Esophagus (tissue), 2 donors: ENCODE data around the gene ASCC3. TPM values are rescaled to one million over a fixed set of nuclear protein-coding genes. Genes with fewer than 3 reads are reported as not detected.

Experiments used
- H3K27ac ChIP-seq, 2 donors: one replicate each; pipeline ENCODE4 v1.5.1; 2013; ENCODE audit warnings: low read depth in 2 of 2, mild to moderate bottlenecking in 2 of 2, inconsistent platforms in 1 of 2, low read length in 1 of 2, moderate library complexity in 1 of 2
- H3K27me3 ChIP-seq, 2 donors: one replicate each; pipeline ENCODE4 v1.6.1; 2013; ENCODE audit warnings: low read length in 2 of 2, control low read depth in 1 of 2, mild to moderate bottlenecking in 1 of 2; ENCODE audit not compliant: insufficient read depth in 2 of 2, control insufficient read depth in 1 of 2
- H3K36me3 ChIP-seq, 2 donors: one replicate each; pipeline ENCODE4 v1.6.1; 2013; ENCODE audit warnings: low read length in 1 of 2; ENCODE audit not compliant: control insufficient read depth in 2 of 2, insufficient read depth in 2 of 2
- H3K4me1 ChIP-seq, 2 donors: one replicate each; pipeline ENCODE4 v1.6.1; 2013; ENCODE audit warnings: low read length in 1 of 2; ENCODE audit not compliant: control insufficient read depth in 2 of 2, insufficient read depth in 2 of 2
- H3K4me3 ChIP-seq, 2 donors: one replicate each; pipeline ENCODE4 v1.5.1; 2013; ENCODE audit warnings: low read length in 2 of 2, mild to moderate bottlenecking in 2 of 2, low read depth in 1 of 2, moderate library complexity in 1 of 2
- H3K9me3 ChIP-seq, 2 donors: one replicate each; pipeline ENCODE4 v1.6.1; 2013; ENCODE audit warnings: mild to moderate bottlenecking in 2 of 2, low read depth in 1 of 2, low read length in 1 of 2, moderate library complexity in 1 of 2; ENCODE audit not compliant: control insufficient read depth in 2 of 2, insufficient read depth in 1 of 2
- WGBS, 2 donors: extraction: QIAGEN DNeasy Blood & Tissue Kit; methylation state at CpG; one replicate each; pipeline ENCODE4 v1.1.7; 2013; 5-methylcytosine and 5-hydroxymethylcytosine counted together
- polyA plus RNA-seq, 2 donors: library from polyadenylated mRNA; stranded (reverse); fragments of 200-250 nt; gene quantifications; one replicate each; pipeline ENCODE4 v1.2.3, GENCODE V29; 2013
- donor health status: healthy with polysubstance abuse.
- donor health status: Bipolar disorder and iron deficiency.

ASCC3 gene
- polyA plus RNA-seq: 10 to 100 TPM in 1 of 2 donors, 1 to 10 TPM in 1; 7.4 to 15.0 TPM

GRCh38 chr6:100880853-100881706 is at the start of gene ASCC3:
ASCC3 (minus strand) TSS chr6:100881329; CDS start chr6:100867997, 13,332 bp downstream.
- Histone ChIP-seq H3K4me1 (no peaks in the 10 kb centered on the region), H3K4me3 (peak within 1 kb of the TSS; percentile 75 to 88), H3K36me3 (no peaks in the 10 kb centered on the region), H3K27ac (peak within 1 kb of the TSS; percentile 92 to 97), H3K9me3 (no peaks in the 10 kb centered on the region), H3K27me3 (no peaks in the 10 kb centered on the region)
- WGBS, 2 donors: 0% methylated on average over 62 to 83 of the region's 83 CpGs

- Histone ChIP-seq H3K9me3 (no peaks in the 10 kb centered on the region), H3K27ac (no peak overlapping the region), H3K36me3 (no peaks in the 10 kb centered on the region), H3K27me3 (no peaks in the 10 kb centered on the region), H3K4me1 (no peaks in the 10 kb centered on the region), H3K4me3 (no peak overlapping the region)
- 71% methylated on average over 1 of the region's 1 CpG for WGBS, 2 donors
Measured at GRCh38 chr6:100925749-100926148, 44.6 kb upstream of the ASCC3 start.

GRCh38 chr6:100924534-100925227 is 43.6 kb upstream of the ASCC3 start:
- no peaks in the 10 kb centered on the region for H3K4me1 ChIP-seq
- H3K36me3 ChIP-seq: no peaks in the 10 kb centered on the region
- 47 to 63% methylated on average over 9 of the region's 9 CpGs for WGBS, 2 donors
- H3K9me3 ChIP-seq: no peaks in the 10 kb centered on the region
- H3K4me3 ChIP-seq: no peak overlapping the region
- H3K27ac ChIP-seq: no peak overlapping the region
- no peaks in the 10 kb centered on the region for H3K27me3 ChIP-seq

- Histone ChIP-seq H3K27me3 (no peaks in the 10 kb centered on the region), H3K4me1 (no peaks in the 10 kb centered on the region), H3K4me3 (no peak overlapping the region), H3K36me3 (no peaks in the 10 kb centered on the region), H3K27ac (no peak overlapping the region), H3K9me3 (no peaks in the 10 kb centered on the region)
- WGBS, 2 donors: 55 to 65% methylated on average over 3 of the region's 3 CpGs
Measured at GRCh38 chr6:100923481-100924165, 42.5 kb upstream of the ASCC3 start.

GRCh38 chr6:100920028-100920605 is 39.0 kb upstream of the ASCC3 start:
- 82 to 86% methylated on average over 2 of the region's 2 CpGs for WGBS, 2 donors
- no peaks in the 10 kb centered on the region for H3K36me3 ChIP-seq
- H3K9me3 ChIP-seq: no peaks in the 10 kb centered on the region
- no peaks in the 10 kb centered on the region for H3K27me3 ChIP-seq
- no peak overlapping the region for H3K4me3 ChIP-seq
- no peak overlapping the region for H3K27ac ChIP-seq
- no peaks in the 10 kb centered on the region for H3K4me1 ChIP-seq

- Histone ChIP-seq H3K27ac (no peak overlapping the region), H3K4me1 (no peaks in the 10 kb centered on the region), H3K4me3 (no peak overlapping the region), H3K27me3 (no peaks in the 10 kb centered on the region), H3K36me3 (no peaks in the 10 kb centered on the region), H3K9me3 (peaks cover 0 to 2% of the 10 kb centered on the region in 2 donors)
Measured at GRCh38 chr6:100918152-100918551, 37.0 kb upstream of the ASCC3 start.

- no peaks in the 10 kb centered on the region for H3K36me3 ChIP-seq
- no peak overlapping the region for H3K4me3 ChIP-seq
- H3K4me1 ChIP-seq: no peaks in the 10 kb centered on the region
- no peaks in the 10 kb centered on the region for H3K27me3 ChIP-seq
- H3K9me3 ChIP-seq: peaks cover 0 to 2% of the 10 kb centered on the region in 2 donors
- WGBS, 2 donors: 79 to 88% methylated on average over 3 of the region's 3 CpGs
- H3K27ac ChIP-seq: no peak overlapping the region
Measured at GRCh38 chr6:100915876-100916275, 34.7 kb upstream of the ASCC3 start.

- WGBS, 2 donors: 68 to 72% methylated on average over 24 of the region's 24 CpGs
- H3K4me3 ChIP-seq: no peak overlapping the region
Measured at GRCh38 chr6:100913400-100914276, 32.5 kb upstream of the ASCC3 start.

More at GRCh38 chr6:100913400-100914276, 32.5 kb upstream of the ASCC3 start:
- peaks cover 0 to 2% of the 10 kb centered on the region in 2 donors for H3K9me3 ChIP-seq
- no peaks in the 10 kb centered on the region for H3K36me3 ChIP-seq
- H3K27ac ChIP-seq: no peak overlapping the region
- H3K4me1 ChIP-seq: no peaks in the 10 kb centered on the region
- no peaks in the 10 kb centered on the region for H3K27me3 ChIP-seq
